Left cardiac atrium (tissue), 4 donors: ENCODE data around the gene ZCCHC14. TPM values are rescaled to one million over a fixed set of nuclear protein-coding genes. Genes with fewer than 3 reads are reported as not detected.
"Not testable (repeated sequence)": the region's sequence is repeated elsewhere in the genome, so short reads cannot be mapped to it uniquely, and the experiment has no call there.

Experiments used
- ATAC-seq, 2 donors: fragments of 200-7000 bp; cut with Tn5 transposase; one replicate each; pipeline ENCODE4 v1.9.1; 2020; ENCODE audit warnings: mild to moderate bottlenecking in 2 of 2, moderate library complexity in 2 of 2
- DNase-seq: peaks from one replicate; pipeline ENCODE4 v3.0.0-alpha.2; 2020
- intact Hi-C, 2 donors: fragments of 100-400 bp; cut with DNase I; formaldehyde crosslinking; loops; one replicate each; pipeline versions ENCODE4 v1.14.1 to v1.15.1; 2022 to 2023
- total RNA-seq, 2 donors: library from RNA; stranded (reverse); fragmentation: NEBNext Ultra II Directional; extraction: Animal tissue kit (Norgen Biotek cat#: 25700); gene quantifications; one replicate each; pipeline ENCODE4 v1.2.1, GENCODE V29; 2021
- donor health status: DM: no; HTN: yes; CAD: no.
- donor health status: DM: no; HTN: yes; CAD: no; lungs with severe emphysema.
- donor health status: DM: yes; HTN: yes; CAD: no.
- donor health status: Dilated cardiomyopathy.

Gene ZCCHC14
- total RNA-seq, 2 donors from 2014 or later, result 14.4 to 14.9 TPM

DNA sequence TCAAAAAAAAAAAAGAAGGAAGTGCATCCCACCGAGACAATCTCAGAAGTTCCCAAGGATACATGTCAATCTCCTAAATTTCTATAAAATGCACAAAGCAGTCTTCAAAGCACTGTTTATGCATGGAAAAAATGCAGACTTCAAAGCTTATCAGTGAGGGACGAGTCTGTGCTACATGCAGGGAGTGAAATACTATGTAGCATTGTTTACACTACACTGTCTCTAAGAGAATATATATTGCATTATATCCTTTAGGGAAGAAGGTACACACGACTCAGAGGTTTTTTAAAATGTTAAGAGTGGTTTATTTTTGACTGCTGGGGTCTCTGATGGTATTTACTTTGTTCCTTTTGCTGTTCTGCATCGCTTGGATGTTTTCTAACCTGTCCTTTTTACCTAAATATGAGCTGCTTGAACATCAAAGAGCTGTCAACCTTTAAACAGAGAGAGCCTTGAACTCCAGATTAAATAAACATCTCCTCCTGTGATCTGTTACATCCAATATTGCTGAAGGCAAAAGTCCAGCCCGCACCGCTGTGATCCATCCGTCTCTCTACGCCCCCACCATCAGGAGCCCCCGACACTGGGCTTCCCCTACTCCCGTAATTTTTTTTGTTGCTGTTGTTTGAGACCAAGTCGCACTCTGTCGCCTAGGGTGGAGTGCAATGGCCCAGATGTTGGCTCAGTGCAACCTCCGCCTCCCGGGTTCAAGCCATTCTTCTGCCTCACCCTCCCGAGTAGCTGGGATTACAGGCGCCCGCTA is 110.6 kb downstream of the ZCCHC14 start:
- ATAC-seq (no peak), DNase-seq (no peak)
- intact Hi-C loops, result loop anchor here in 1 of 2 donors (2.0 kb wide), 1 partner anchor 37 kb away; no protein-coding TSS in a partner anchor

- DNase-seq, result no peak
- intact Hi-C loops, result no loop called here
- no peak for ATAC-seq
Observed at GRCh38 chr16:87380881-87381280, 111.9 kb downstream of the ZCCHC14 start.

DNA sequence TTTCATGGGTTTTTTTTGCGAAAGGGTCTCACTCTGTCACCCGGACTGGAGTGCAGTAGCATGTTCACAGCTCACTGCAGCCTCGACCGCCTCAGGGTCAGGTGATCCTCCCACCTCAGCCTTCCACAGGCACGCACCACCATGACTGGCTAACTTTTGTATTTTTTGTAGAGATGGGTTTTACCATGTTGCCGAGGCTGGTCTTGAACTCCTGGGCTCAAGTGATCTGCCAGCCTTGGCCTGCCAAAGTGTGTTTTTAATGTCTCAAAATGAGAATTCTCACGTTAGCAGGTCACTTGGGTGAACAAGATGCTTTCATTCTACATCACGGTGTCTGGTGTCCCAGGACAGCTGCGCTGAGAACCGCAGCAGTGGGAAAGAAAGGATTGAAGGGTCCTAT is 112.4 kb downstream of the ZCCHC14 start:
- ATAC-seq (no peak), DNase-seq (no peak)
- intact Hi-C loops, result no loop called here

- not testable (repeated sequence) for ATAC-seq
- intact Hi-C loops, result loop anchor here (10.0 kb wide), 1 partner anchor 55 kb away; no protein-coding TSS in a partner anchor
Observed at GRCh38 chr16:87379312-87379752, 113.5 kb downstream of the ZCCHC14 start.

DNA sequence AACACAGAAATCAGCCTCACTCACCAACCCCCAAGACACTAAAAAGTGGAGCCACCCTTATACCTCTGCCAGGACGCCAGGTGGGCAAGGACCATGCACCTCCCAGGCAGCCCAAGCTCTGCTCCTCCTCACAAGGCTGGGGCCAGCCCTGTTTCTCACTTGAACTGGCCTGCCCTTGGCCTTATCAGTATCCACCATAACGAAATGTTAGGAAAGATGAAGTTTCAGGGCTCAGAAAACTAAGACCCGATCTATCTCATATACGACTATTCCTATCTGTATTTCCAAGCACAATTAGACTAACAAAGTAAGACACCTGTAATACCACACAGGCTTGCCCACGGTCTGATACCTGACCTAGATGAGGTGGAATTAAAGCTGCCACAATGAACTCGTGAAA is 116.2 kb downstream of the ZCCHC14 start:
- ATAC-seq (no peak), DNase-seq (no peak)
- intact Hi-C loops, result loop anchor here (10.0 kb wide), 1 partner anchor 52 kb away; no protein-coding TSS in a partner anchor

More at GRCh38 chr16:87379312-87379752, 113.5 kb downstream of the ZCCHC14 start:
- DNase-seq, result not testable (repeated sequence)

DNA sequence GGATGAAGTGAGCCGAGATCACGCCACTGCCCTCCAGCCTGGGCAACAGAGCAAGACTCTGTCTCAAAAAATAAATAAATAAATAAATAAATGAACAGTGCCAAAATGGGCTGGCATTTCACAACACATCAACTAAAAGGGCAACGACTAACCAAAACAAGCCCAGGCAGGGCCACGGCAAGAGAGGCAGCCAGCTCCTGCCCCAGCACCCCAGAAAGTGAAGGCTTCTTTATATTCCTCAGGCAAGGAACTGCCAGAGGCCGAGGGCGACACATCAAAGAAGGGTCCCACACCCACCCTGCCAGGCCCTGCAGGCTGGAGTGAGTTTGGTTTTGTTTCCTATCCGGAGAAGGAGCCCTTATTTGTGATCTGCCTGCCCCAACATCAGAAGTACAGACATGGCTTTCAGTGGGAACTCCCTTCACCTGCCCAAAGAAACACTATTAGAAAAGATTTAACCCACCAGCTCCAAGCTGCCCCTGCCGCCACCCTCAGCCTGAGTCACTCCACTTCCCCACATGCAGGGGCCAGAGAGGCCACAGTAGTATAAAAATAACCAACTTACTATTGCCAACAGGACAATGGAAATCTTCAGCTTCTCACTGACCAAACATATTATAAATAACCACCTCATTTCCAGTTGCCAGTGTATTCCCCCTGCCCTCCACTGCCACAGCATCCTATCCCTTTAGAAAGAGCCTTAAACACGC is 117.2 kb downstream of the ZCCHC14 start:
- DNase-seq (no peak), ATAC-seq (peak; percentile 83 to 84)
- intact Hi-C loops, result loop anchor here (10.0 kb wide), 1 partner anchor 51 kb away; no protein-coding TSS in a partner anchor

DNA sequence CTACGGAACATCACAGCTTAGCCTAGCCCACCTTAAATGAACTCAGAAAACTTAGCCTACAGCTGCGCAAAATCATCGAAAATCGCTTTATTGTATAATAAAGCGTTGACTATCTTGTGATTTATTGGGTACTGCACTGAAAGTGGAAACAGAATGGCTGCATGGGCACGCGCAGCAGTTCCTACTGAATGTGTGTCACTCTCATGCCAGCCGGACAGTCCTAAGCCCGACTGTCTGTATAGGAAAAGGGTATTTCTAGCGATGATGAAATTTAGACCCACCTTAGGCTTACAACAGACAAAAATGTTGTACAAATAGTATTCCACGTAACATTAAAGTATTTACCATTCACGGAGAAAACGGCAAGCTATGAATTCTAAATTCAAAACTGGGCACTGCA is 118.5 kb downstream of the ZCCHC14 start:
- no peak for ATAC-seq
- DNase-seq, result no peak
- intact Hi-C loops, result loop anchor here (10.0 kb wide), 1 partner anchor 50 kb away; no protein-coding TSS in a partner anchor

GRCh38 chr16:87372305-87372704 is 120.5 kb downstream of the ZCCHC14 start:
- DNase-seq, result no peak
- intact Hi-C loops, result loop anchor here (10.0 kb wide), 1 partner anchor 48 kb away; no protein-coding TSS in a partner anchor
- no peak for ATAC-seq

DNA sequence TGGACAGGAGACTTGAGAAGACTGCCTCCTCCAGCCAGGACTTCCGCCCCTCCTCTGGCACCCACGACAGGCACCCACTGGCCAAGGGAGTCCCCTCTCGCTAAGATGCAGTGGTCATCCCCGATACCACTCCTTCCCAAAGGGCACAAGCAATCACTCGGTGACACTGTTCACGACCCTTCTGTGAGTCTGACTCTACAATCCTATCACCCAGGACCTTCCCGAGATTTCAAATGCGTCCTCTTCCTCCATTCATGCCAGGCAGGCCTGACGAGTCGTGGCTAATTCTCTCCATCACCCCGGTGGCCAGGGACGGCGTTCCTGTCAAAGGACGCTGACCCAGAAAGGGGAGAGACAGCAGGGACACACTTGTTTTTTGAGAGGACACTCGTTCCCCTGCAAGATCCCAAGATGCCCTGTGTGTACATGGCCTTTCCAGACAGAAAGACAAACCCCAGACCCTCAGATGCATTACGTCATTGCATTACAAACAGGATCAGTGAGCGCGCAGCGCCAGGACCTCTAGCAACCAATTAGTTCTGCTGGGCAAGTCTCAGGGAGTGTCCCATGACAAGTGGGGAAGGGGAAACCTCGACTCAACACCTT is 121.5 kb downstream of the ZCCHC14 start:
- intact Hi-C loops, result loop anchor here (10.0 kb wide), 1 partner anchor 47 kb away; no protein-coding TSS in a partner anchor
- ATAC-seq, result no peak
- DNase-seq, result no peak

DNA sequence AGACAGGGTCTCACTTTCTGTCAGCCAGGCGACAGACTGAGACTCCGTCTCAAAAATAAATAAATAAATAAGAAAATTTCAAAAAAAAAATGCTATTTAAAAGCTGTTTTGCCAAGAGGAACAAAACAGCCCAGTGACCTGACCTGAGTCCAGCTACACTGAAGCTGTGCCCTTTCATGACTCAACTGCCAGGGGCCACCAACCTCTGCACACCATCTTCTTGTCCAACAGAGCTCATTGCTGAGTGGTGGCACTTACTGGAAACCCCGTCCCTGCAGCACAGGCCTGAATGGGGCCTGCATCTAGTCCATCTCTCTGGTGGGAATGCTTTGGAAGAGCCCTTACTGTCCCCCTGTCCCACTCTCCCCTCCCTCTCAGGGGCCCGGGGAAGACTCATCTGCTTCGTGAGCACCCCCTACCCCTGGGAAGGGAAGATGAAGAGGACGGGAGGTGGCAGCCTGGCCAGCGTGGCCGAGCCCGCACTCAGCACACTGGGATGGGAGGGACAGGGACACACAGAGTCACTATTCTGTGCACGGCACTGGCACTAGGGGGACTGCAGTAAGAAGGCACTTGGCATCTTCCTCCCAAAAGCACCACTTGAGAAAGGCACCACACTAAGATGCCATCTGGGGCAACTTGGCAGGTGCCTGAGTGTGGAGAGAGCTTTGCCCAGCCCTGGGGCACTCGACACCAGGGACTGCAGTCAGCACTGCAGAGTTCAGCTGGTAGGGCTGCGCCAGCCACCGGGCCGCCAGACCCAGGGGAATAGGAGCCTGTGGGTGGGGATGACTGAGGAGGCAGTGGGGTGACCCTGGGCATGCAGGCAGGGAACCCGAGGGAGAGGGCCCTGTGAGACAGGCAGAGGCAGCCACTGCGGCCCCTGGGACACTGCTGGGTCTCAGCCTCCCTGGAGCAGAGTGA is 122.8 kb downstream of the ZCCHC14 start:
- peak; percentile 56 to 82 for ATAC-seq
- no peak for DNase-seq
- intact Hi-C loops, result loop anchor here (10.0 kb wide), 1 partner anchor 45 kb away; no protein-coding TSS in a partner anchor

DNA sequence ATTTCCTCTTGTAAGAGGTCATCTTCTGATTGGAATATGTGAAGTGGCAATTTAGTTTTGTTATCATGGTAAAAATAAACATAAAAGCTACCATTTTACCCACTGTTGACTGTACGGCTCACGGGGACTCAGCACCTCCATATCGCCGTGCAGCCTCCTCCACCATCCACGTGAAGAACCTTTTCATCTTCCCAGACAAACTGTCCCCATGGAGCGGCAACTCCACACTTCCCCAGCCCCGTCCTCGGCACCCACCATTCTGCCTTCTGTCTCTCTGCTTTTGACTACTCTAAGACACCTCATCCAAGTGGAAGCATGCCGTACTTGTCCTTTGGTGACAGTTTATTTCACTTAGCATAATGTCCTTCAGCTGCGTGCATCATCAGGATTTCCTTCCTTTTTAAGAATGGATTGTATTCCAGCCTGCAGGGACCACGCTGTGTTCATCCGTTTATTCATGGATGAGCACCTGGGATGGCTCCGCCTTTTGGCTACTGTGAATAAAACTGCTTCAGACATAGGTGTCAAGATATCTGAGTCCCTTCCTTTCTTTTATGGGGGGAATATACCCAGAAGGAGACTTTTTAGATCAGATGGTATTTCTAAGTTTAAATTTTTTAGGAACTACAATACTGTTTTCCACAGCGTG is 123.6 kb downstream of the ZCCHC14 start:
- DNase-seq (no peak), ATAC-seq (no peak)
- intact Hi-C loops, result no loop called here

- ATAC-seq (peak in 1 of 2 donors; percentile 6), DNase-seq (no peak)
- intact Hi-C loops, result no loop called here
Observed at GRCh38 chr16:87368029-87368770, 124.6 kb downstream of the ZCCHC14 start.

DNA sequence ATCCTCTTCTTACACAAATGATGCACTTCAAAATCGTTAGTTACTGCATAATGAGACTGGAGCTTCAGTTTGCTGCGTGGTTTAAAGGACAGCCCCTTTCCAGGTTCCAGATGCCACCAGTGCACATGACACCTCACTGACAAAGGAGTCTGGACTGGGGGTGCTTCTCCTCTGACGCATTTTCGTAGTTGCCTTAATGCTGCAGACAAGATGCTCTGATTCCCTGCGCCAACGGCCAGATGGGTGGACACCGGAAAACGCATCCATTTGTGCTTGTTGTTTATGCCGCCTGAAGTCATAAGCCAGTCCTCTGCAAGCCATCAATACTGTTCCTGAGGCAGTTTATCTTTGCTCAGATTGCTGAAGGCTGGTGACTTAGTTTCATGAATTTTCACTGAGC is 125.3 kb downstream of the ZCCHC14 start:
- ATAC-seq (no peak), DNase-seq (no peak)
- intact Hi-C loops, result no loop called here

- intact Hi-C loops, result no loop called here
- no peak for DNase-seq
- no peak for ATAC-seq
Observed at GRCh38 chr16:87366930-87367329, 125.9 kb downstream of the ZCCHC14 start.

- intact Hi-C loops, result no loop called here
- ATAC-seq, result no peak
- no peak for DNase-seq
Observed at GRCh38 chr16:87366288-87366687, 126.5 kb downstream of the ZCCHC14 start.

DNA sequence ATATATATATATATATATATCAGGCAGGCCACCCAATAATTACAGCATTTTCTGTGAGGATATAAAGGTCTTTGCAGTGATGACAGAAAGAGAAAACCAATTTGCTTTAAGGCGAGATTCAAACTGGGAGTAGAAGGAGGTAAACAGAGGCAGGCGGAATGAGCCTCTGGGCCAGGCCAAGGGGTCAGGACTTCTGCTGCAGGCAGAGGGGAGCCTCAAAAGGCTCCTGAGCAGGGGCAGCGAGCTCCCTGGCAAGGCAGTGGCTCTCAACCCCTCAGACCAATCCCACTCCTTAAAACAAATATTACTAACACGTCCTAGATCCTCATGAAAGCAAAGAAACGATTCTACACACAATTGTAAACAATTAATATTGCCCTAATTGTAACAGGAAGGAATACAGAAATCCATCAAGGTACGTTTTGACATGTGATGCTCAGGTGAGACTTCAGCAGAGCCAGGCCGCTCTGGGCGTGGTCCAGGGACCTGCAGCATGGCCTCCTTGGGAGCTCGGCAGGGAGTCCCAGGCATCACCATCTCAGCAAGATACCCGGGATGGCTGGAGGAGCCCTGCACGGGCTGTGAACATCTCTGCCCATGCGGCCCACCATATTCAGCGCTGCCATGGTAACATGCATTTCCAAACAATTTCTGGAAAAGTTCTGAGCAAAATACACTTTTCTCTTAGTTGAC is 127.7 kb downstream of the ZCCHC14 start:
- DNase-seq, result no peak
- intact Hi-C loops, result no loop called here
- no peak for ATAC-seq
